GM18499 (cell line): ENCODE data around the gene DSCAML1.

Experiments used
- ATAC-seq: cut with Tn5 transposase; IDR thresholded peaks from one replicate; pipeline ENCODE4 v1.9.1; 2021; ENCODE audit warnings: moderate number of reproducible peaks; ENCODE audit not compliant: insufficient read depth, unreplicated experiment

DSCAML1 gene

GRCh38 chr11:117676501-117676900, 120.5 kb downstream of the DSCAML1 start:
- ATAC-seq = no peak

DNA sequence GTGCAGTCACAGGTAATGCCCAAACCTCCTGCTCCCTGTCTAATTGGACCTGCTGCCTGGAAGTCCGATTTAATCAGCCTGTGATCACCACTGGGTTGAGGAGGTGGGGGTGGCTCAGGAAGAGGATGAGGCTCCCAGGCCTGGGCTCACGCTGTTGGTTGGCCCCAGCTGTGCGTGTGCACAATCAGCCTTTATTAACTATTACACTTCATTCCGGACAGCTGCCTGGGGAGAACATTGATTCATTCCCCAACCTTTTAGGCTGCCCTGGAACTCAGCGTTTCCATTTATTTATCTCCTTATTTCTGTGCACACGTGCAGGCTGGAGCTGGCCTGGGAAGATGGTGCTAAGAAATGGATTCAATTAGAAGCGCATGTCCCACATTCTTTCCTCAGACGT, 123.4 kb downstream of the DSCAML1 start:
- ATAC-seq = no peak

- no peak for ATAC-seq
These were observed 125.6 kb downstream of the DSCAML1 start for GRCh38 chr11:117671370-117671769.

DNA sequence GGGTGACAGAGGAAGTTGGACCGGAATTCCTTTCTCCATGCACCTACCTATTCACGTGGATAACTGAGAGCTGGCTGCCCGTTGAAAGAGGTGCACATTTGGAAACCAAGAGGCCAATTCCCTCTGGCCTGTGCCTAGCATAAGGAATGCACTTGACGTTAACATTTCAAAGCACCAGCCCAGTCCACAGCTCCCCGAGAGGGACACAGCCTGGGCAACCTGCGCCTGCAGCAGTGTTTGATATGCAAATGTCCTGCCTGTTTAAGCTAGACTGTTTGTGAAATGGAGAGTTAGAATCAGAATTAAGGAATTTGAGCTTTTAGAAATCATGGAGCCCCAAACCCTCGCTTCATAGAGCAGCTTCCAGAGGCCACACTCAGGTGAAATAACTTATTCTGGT, 126.1 kb downstream of the DSCAML1 start:
- no peak for ATAC-seq

DNA sequence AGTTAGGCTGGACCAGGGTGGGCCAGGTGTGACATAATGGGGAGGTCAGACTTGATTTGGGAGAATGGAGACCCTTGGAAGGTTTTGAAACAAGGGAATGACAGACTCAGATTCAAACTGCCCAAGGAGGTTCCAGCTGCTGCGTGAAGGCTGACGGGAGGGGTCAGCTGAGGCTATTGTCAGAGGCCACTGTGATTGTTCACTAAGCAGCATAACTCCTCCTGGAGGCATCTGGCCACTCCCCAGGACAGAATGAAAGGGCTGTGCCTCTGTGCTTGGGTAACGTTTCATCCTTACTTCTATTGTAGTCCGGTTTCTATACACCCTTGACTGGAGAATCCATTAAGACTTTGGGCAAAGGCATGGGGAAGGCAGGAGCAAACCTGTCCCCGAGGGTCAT, 126.6 kb downstream of the DSCAML1 start:
- ATAC-seq = no peak

GRCh38 chr11:117669616-117670015, 127.4 kb downstream of the DSCAML1 start:
- no peak for ATAC-seq

- ATAC-seq = no peak
These were observed 128.0 kb downstream of the DSCAML1 start for GRCh38 chr11:117669062-117669461.

DNA sequence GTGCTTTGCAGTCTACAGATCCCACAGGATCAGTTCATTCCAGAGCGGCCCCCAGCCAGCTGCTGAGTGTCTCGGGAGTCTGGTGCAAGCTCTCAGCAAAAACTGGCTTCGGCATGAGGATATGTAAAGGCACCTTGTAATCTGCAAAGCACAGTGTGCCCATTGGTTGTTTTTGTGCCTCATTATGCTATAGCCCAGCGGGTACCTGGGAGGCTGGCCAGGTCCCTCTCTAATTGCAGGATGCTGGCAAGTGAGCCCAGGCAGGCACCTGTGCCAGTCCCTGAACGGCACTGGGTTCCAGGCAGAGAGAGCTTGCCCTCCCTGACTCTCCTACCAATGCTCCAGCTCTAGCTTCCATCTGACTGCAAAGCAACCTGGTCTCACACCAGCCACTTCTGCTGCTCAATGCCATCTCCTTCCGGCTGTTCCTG, 128.7 kb downstream of the DSCAML1 start:
- no peak for ATAC-seq

- ATAC-seq = no peak
These were observed 132.1 kb downstream of the DSCAML1 start for GRCh38 chr11:117664897-117665296.

- ATAC-seq = no peak
These were observed 133.2 kb downstream of the DSCAML1 start for GRCh38 chr11:117663821-117664220.

DNA sequence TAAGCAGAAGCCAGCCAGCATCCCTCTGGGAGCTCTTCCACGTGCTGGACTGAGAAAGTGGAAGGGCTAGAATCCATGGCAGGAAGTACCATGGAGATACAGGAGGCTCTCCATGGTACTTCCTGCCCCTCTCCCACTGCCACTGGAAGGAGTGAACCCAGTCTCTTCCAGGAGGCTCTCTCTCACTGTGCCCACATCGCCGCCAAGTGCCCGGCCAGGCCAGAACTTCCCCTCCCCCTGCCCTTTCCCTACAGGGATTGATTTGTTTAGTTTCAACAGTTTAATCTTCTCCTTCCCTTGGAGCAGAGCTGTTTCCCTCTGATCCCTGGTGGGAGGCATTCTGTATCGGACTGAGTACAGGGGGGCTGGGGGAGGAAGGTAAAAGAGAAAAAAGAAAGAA, 133.6 kb downstream of the DSCAML1 start:
- no peak for ATAC-seq

DNA sequence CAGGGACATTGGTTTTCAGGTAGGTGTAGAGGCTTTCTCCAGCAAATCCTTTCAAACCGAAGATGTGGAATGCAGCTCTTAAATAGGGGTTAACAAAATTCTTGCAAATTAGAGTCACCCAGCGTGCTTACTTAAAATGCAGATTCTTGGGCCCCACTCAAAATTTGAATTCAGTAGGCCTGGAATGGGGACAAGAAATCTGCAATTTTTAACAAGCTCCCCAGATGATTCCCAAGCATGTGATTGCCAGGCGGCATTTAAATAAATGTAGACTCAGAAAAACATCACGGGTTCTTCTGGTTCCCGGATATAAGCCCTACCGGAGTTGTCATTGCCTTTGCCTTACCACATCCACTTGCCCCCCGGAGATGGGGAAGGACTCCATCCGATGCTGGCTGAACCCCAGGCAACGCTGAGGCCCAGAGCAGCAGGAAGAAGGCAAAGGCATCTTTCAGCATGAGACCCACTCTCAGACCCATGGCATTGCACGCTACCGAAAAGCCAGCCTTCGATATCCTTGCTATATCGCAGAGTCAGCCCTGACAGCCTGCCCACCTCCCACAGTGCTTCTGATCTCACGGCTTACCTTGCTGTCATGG, 134.2 kb downstream of the DSCAML1 start:
- ATAC-seq = no peak

GRCh38 chr11:117662255-117662654, 134.8 kb downstream of the DSCAML1 start:
- no peak for ATAC-seq

DNA sequence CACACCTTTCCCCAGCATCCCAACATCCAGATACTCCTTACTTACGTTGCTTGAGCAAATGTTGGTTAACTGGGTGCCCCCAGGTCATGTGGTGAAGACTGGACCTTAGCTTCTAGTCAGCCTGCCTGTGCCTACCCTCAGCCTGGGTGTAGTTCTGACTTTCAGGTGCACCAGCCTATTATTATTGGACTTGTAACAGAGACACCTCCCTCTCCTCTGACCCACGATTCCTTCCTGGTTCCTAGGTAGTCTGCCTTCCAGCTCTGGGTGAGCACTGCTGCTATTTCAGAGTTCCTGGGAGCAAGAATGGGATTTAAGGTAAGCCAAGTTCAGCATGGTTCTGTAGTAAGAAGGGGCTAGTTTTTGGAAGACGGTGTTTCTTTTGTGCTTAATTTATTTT, 138.2 kb downstream of the DSCAML1 start:
- no peak for ATAC-seq

- ATAC-seq = no peak
These were observed 139.2 kb downstream of the DSCAML1 start for GRCh38 chr11:117657794-117658193.

DNA sequence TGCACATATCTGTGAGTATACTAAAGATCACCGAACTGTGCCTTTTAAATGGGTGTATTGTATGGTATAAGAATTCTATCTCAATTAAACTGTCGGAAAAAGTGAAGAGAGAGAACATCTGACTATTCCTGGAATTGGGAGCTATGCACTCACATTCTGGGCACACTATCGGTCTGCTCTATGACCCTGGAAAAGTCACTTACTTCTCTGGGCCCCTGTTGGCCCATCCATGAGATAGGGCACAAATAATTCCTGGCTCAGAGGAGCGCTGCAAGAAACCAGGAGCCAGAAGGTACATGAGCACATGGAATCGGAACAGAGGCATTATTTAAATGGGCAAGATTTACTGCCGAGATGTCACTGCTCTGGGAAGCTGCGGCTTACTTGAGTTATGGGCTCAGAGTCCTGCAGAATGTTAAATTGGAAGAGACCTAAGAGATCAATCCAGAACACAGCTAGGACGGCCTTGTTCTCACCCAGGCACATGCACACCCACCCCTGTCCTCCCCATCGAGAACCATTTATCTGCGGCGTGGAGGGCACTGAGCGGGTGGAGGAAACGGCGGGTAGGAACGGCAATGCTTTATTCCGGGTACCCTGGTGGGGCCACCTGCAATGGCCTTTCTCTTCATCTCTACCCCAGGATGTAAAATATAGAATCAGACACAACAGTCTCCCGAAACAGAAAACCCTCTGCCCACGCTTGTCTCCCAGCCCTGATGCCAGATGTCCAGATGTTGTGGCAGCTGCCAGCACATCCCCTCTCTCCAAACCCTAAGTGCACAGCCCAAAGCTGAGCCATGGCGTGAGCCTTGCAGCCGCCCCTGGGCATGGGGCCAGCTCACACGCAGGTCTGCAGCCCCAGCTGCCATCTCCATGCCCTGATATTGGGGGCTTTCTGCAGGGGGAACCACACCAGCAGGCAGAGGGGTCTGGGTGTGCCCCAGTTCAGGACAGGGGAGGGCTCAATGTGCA, 142.4 kb downstream of the DSCAML1 start:
- ATAC-seq = no peak

DNA sequence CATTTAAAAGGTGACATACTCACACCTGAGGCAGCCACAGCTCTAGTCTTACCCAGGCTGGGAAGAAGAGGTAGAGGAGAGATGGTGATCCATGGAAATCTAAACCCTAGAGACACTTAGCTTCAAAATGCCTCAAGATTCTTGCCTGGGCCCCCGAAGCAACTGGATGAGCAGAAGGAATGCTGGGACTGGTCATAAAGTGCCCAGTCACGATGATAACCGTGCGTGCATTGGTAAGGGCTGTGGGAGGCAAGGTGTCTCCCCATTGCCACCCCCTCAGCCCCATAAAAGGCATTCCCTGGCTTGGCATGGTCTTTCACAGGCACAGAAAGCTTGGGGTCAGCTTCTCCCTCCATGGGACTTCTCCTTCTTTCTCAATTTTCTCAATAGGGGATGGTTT, 144.5 kb downstream of the DSCAML1 start:
- no peak for ATAC-seq

DNA sequence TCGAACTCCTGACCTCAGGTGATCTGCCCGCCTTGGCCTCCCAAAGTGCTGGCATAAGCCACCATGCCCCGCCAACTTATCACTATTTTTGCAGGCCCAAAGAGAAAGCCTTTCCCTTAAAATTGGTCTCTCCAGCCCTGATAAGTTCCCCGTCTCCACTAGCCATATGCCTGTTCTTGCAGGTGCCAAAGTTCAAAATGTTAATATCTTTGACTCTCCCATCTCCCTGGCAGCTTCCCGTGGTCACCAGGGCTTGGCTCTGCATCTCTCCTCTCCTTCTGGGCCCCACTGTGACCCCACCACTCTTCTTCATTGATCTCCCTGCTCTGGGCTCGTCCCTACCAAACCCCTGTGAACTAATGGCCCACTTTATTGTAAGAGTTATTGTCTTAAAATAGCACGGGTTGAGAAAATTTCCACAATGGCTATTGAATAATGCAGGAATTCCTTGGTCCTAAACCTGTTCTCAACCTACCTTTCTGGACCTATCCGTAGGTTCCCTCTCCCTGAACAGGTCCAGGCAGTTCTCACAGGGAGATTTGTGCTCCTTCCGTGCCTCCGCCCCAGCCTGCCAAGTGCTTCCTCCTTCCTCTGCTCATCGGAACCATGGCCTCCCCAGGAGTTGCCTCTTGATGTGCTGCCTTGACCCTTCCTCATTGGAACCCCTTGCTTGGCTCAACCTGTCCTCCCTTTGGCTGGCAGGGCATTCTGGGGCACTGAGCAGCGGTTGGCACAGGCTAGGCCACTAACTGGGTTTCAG, 147.5 kb downstream of the DSCAML1 start:
- no peak for ATAC-seq

DNA sequence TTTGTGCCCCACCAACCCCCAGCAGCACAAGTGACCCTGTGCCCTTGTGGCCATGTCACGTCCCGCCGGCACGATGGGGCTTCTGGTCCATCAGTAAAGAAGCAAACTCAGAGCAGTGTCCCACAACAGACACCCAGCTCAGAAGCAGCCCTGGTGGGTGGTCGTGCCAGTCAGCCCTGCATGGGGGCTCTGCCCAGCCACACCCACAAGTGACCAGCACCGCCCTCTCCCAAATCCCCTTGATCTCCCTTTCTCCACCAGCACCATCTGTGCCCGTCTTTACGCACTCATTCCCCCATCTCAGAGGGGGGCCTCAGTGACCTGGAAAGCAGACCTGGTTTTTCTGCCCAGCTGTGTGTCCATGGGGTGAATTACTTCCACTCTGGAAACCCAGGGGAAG, 149.1 kb downstream of the DSCAML1 start:
- no peak for ATAC-seq

- no peak for ATAC-seq
These were observed 149.8 kb downstream of the DSCAML1 start for GRCh38 chr11:117647207-117647606.

DNA sequence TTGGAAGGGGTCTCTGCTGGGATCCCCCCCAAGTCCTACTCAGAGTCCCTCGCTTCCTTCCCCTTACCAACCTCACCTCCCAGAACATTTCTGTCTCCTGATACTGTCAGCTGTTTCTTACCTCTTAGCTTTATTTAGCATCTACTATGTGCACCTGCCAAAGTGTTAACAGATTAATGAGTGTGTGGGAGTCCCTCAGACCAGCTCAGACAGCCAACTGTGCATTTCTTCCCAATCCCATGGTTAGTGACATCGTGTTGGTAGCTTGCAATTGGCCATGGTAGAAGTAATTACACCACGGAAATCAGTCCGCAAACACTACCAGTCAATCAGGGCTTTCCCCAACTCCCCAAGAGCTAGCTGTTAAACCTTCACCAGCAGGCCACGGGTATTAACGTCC, 150.6 kb downstream of the DSCAML1 start:
- ATAC-seq = no peak
